Measurements from ENCODE around the gene ECHS1.
A peak's percentile ranks its signal among the peaks of the same experiment; 100 is the strongest.
"Not testable (repeated sequence)": the region's sequence is repeated elsewhere in the genome, so short reads cannot be mapped to it uniquely, and the experiment has no call there.

ECHS1 gene

GRCh38 chr10:133399123-133399601 is 26.0 kb upstream of the ECHS1 start:
- no peak for DNase-seq

- DNase-seq: no peak
These were observed 24.8 kb upstream of the ECHS1 start for GRCh38 chr10:133397938-133398337.

- DNase-seq: no peak
These were observed 23.0 kb upstream of the ECHS1 start for GRCh38 chr10:133396035-133396624.

GRCh38 chr10:133394801-133395221 is 21.7 kb upstream of the ECHS1 start:
- DNase-seq: no peak

- peak; percentile 93 for DNase-seq
These were observed 21.0 kb upstream of the ECHS1 start, which contains the start of gene MTG1 for GRCh38 chr10:133394064-133394663. Gene MTG1 (plus strand): TSS chr10:133394157. CDS start chr10:133394221, 64 bp downstream.

GRCh38 chr10:133393401-133394063 is 20.4 kb upstream of the ECHS1 start:
- DNase-seq: no peak

GRCh38 chr10:133391761-133392518 is 18.8 kb upstream of the ECHS1 start:
- no peak for DNase-seq

GRCh38 chr10:133391249-133391635 is 18.1 kb upstream of the ECHS1 start:
- DNase-seq: no peak

- no peak for DNase-seq
These were observed 17.6 kb upstream of the ECHS1 start for GRCh38 chr10:133390597-133391248.

- DNase-seq: no peak
These were observed 16.0 kb upstream of the ECHS1 start for GRCh38 chr10:133388973-133389818.

GRCh38 chr10:133388236-133388972 is 15.2 kb upstream of the ECHS1 start:
- no peak for DNase-seq

- DNase-seq: not testable (repeated sequence)
These were observed 13.8 kb upstream of the ECHS1 start for GRCh38 chr10:133386951-133387350.

GRCh38 chr10:133385214-133385613 is 12.1 kb upstream of the ECHS1 start:
- DNase-seq: no peak

- no peak for DNase-seq
These were observed 10.9 kb upstream of the ECHS1 start for GRCh38 chr10:133384071-133384470.

- DNase-seq: no peak
These were observed 10.4 kb upstream of the ECHS1 start for GRCh38 chr10:133383551-133383950.

GRCh38 chr10:133381036-133381435 is 7.9 kb upstream of the ECHS1 start:
- DNase-seq: no peak

GRCh38 chr10:133379801-133380666 is 6.9 kb upstream of the ECHS1 start:
- DNase-seq: no peak

- peak; percentile 62 for DNase-seq
These were observed 6.1 kb upstream of the ECHS1 start, which contains the start of gene PAOX for GRCh38 chr10:133379152-133379800. Gene PAOX (plus strand): TSS chr10:133379262. CDS start chr10:133379317, 55 bp downstream.

Measured in fibroblast of skin of scalp (primary cell).